Heart right ventricle (tissue), 16 donors: Measurements from ENCODE around the gene VCAN. TPM values are rescaled to one million over a fixed set of nuclear protein-coding genes. Genes with fewer than 3 reads are reported as not detected.

Experiments used
- ATAC-seq, 8 donors: fragments of 200-7000 bp; cut with Tn5 transposase; one replicate each; pipeline ENCODE4 v1.9.1; 2020; ENCODE audit warnings: mild to moderate bottlenecking in 8 of 8, moderate library complexity in 8 of 8, moderate number of reproducible peaks in 1 of 8
- DNase-seq, 2 donors: peaks; one replicate each; pipeline ENCODE4 v3.0.0-alpha.2; 2020
- H3K27ac ChIP-seq, 10 donors: fragments of 200-600 bp; sonication (generic) in 2 of 10; one replicate each; pipeline versions ENCODE4 v1.5.0 to v1.8.0; 2020 to 2022; ENCODE audit warnings: mild to moderate bottlenecking in 3 of 10
- H3K27me3 ChIP-seq, 7 donors: fragments of 200-600 bp; one replicate each; pipeline ENCODE4 v1.8.0; 2021 to 2022; ENCODE audit warnings: mild to moderate bottlenecking in 2 of 7
- H3K36me3 ChIP-seq, 9 donors: fragments of 200-600 bp; sonication (generic) in 1 of 9; one replicate each; pipeline versions ENCODE4 v1.5.0 to v1.8.0; 2020 to 2022; ENCODE audit warnings: mild to moderate bottlenecking in 2 of 9
- H3K4me1 ChIP-seq, 9 donors: fragments of 200-600 bp; sonication (generic) in 1 of 9; one replicate each; pipeline versions ENCODE4 v1.5.0 to v1.8.0; 2020 to 2022; ENCODE audit warnings: mild to moderate bottlenecking in 4 of 9
- H3K4me3 ChIP-seq, 10 donors: fragments of 200-600 bp; sonication (generic) in 2 of 10; one replicate each; pipeline versions ENCODE4 v1.5.0 to v1.8.0; 2020 to 2022; ENCODE audit warnings: mild to moderate bottlenecking in 7 of 10, moderate library complexity in 2 of 10
- H3K9me3 ChIP-seq, 11 donors: fragments of 200-600 bp in 10 of 11; sonication (generic) in 2 of 11; one replicate each; pipeline versions ENCODE4 v1.5.0 to v1.8.0; 2013 to 2022; ENCODE audit warnings: mild to moderate bottlenecking in 2 of 11, control low read depth in 1 of 11, moderate library complexity in 1 of 11
- WGBS, 2 donors: extraction: QIAGEN DNeasy Blood & Tissue Kit; methylation state at CpG; one replicate each; pipeline ENCODE4 v1.1.7; 2013; ENCODE audit warnings: inconsistent platforms in 1 of 2; 5-methylcytosine and 5-hydroxymethylcytosine counted together
- intact Hi-C, 10 donors: fragments of 100-400 bp; cut with DNase I; formaldehyde crosslinking; loops; one replicate each; pipeline versions ENCODE4 v1.11.1 to v1.14.2; 2022
- polyA plus RNA-seq, 2 donors: library from polyadenylated mRNA; stranded (reverse); fragments of 200-250 nt; gene quantifications; one replicate each; pipeline ENCODE4 v1.2.3, GENCODE V29; 2013
- total RNA-seq, 10 donors: library from RNA; stranded (reverse); fragmentation: NEBNext Ultra II Directional in 3 of 10; extraction: Animal tissue kit (Norgen Biotek cat#: 25700) in 3 of 10; gene quantifications; one replicate each; pipeline versions ENCODE4 v1.2.1 to v1.2.4, GENCODE V29; 2021 to 2023
- TF ChIP-seq, protein P1 (sequence below), 9 donors: fragments of 200-600 bp; sonication (generic) in 2 of 9; IDR thresholded peaks; one replicate each; pipeline versions ENCODE4 v1.5.0 to v1.8.0; 2021 to 2022; ENCODE audit warnings: antibody characterized with exemption in 9 of 9, mild to moderate bottlenecking in 5 of 9, moderate library complexity in 1 of 9
- donor health status: Arrhythmogenic right ventricular cardiomyopathy.
- donor health status: ischemic (EF 13 %, LVEDD 7.1; RV severe dilation, severe dysfunction).
- donor health status: healthy with polysubstance abuse.
- donor health status: DM: no; HTN: yes; CAD: no.
- donor health status: DM: no; HTN: no; CAD: no.
- donor health status: ischemic (EF 25% LVEDD 6.9; RV normal size, moderate dysfunction).
- donor health status: ischemic (EF 25% LVEDD 5.7; RV mildly dilated, moderate dysfunction).
- donor health status: healthy.
- donor health status: DM: yes; HTN: yes; CAD: no.
- donor health status: Ischemic cardiomyopathy.
- donor health status: ischemic (EF 35%, LVEDD 5.7; RV mildly dilated, moderate dysfunction).
- donor health status: nonischemic (EF 11% LVEDD 7.7; RV severe dilation, severe dysfunction).
- donor health status: DM: yes; HTN: yes; CAD: no.
- donor health status: PGD.
- donor health status: ischemic (EF 29% LVEDD 5.4; RV normal size, mild dysfunction).
- donor health status: nonischemic (EF 23%, LVEDD 6.1; RV moderate dilation, normal function).

VCAN gene
- total and polyA plus RNA-seq, 12 donors: 10.6 to 93.7 (median 26.3) TPM

GRCh38 chr5:83484294-83484693 is 12.8 kb downstream of the VCAN start:
- peaks cover 0 to 6% (median 0%) of the 10 kb centered on the region in 9 donors for H3K4me1 ChIP-seq
- TF ChIP-seq, protein P1, sequence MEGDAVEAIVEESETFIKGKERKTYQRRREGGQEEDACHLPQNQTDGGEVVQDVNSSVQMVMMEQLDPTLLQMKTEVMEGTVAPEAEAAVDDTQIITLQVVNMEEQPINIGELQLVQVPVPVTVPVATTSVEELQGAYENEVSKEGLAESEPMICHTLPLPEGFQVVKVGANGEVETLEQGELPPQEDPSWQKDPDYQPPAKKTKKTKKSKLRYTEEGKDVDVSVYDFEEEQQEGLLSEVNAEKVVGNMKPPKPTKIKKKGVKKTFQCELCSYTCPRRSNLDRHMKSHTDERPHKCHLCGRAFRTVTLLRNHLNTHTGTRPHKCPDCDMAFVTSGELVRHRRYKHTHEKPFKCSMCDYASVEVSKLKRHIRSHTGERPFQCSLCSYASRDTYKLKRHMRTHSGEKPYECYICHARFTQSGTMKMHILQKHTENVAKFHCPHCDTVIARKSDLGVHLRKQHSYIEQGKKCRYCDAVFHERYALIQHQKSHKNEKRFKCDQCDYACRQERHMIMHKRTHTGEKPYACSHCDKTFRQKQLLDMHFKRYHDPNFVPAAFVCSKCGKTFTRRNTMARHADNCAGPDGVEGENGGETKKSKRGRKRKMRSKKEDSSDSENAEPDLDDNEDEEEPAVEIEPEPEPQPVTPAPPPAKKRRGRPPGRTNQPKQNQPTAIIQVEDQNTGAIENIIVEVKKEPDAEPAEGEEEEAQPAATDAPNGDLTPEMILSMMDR (IDR thresholded peaks at IDR 0.05): no peak
- H3K27me3 ChIP-seq: no peaks in the 10 kb centered on the region
- peaks cover 0 to 73% (median 0%) of the 10 kb centered on the region in 9 donors for H3K36me3 ChIP-seq
- 92 to 93% methylated on average over 2 of the region's 2 CpGs for WGBS, 2 donors
- H3K4me3 ChIP-seq: no peak overlapping the region
- intact Hi-C loops: no loop called here
- no peak overlapping the region for H3K27ac ChIP-seq
- DNase-seq (no peak), ATAC-seq (no peak)
- H3K9me3 ChIP-seq: no peaks in the 10 kb centered on the region

GRCh38 chr5:83485842-83486241 is 14.3 kb downstream of the VCAN start:
- Histone ChIP-seq H3K27me3 (no peaks in the 10 kb centered on the region), H3K9me3 (no peaks in the 10 kb centered on the region), H3K27ac (no peak overlapping the region), H3K36me3 (peaks cover 0 to 88% (median 0%) of the 10 kb centered on the region in 9 donors), H3K4me1 (no peaks in the 10 kb centered on the region), H3K4me3 (no peak overlapping the region)
- intact Hi-C loops: no loop called here
- no peak for ATAC-seq
- no peak for DNase-seq
- TF ChIP-seq, protein P1 (IDR thresholded peaks at IDR 0.05): no peak
- WGBS, 2 donors: 95 to 98% methylated on average over 4 of the region's 4 CpGs

- DNase-seq (no peak), ATAC-seq (no peak)
- intact Hi-C loops: no loop called here
- H3K36me3 ChIP-seq: peaks cover 0 to 91% (median 0%) of the 10 kb centered on the region in 9 donors
- no peaks in the 10 kb centered on the region for H3K4me1 ChIP-seq
- 67 to 83% methylated on average over 1 of the region's 1 CpG for WGBS, 2 donors
- H3K27me3 ChIP-seq: no peaks in the 10 kb centered on the region
- TF ChIP-seq, protein P1 (IDR thresholded peaks at IDR 0.05): no peak
- H3K27ac ChIP-seq: no peak overlapping the region
- no peaks in the 10 kb centered on the region for H3K9me3 ChIP-seq
- H3K4me3 ChIP-seq: no peak overlapping the region
Measured at GRCh38 chr5:83487155-83487554, 15.6 kb downstream of the VCAN start.

DNA sequence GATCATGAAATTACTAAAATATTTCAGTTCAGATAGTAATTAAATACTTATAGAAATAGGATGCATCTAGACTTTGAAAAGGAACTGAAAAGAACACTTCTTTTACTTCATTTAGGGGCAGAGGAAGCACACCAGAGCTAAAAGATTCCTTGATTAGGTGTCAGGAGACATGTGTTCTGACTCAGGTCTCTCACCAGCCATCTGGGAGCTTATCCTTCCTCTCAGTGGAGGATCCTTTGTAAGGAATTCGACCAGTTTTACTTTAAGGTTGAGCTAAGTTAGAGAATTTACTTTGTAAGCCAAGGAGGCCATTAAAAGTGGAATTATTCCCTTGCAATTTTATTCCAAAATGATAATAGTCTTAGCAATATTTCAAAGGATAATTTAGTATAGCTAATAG is 16.7 kb downstream of the VCAN start:
- no peak overlapping the region for H3K4me3 ChIP-seq
- intact Hi-C loops: no loop called here
- H3K27me3 ChIP-seq: no peaks in the 10 kb centered on the region
- no peaks in the 10 kb centered on the region for H3K9me3 ChIP-seq
- no peak for ATAC-seq
- no peaks in the 10 kb centered on the region for H3K4me1 ChIP-seq
- WGBS, 2 donors: 28 to 33% methylated on average over 1 of the region's 1 CpG
- H3K36me3 ChIP-seq: peaks cover 0 to 93% (median 0%) of the 10 kb centered on the region in 9 donors
- TF ChIP-seq, protein P1 (IDR thresholded peaks at IDR 0.05): no peak
- no peak for DNase-seq
- no peak overlapping the region for H3K27ac ChIP-seq
